Ascending aorta (tissue), 2 donors: ENCODE results near the gene NR2F2. TPM values are rescaled to one million over a fixed set of nuclear protein-coding genes. Genes with fewer than 3 reads are reported as not detected.

Source experiments
- DNase-seq, 2 donors: peaks; one replicate each; pipeline ENCODE4 v3.0.0-alpha.2; 2019; ENCODE audit warnings: low spot score in 2 of 2
- H3K27ac ChIP-seq, 2 donors: fragments of 200-600 bp; sonication (generic); one replicate each; pipeline ENCODE4 v1.5.1; 2016 to 2017; ENCODE audit warnings: mild to moderate bottlenecking in 1 of 2
- H3K27me3 ChIP-seq: fragments of 200-600 bp; sonication (generic); one replicate; pipeline ENCODE4 v1.5.1; 2017
- H3K36me3 ChIP-seq, 2 donors: fragments of 200-600 bp; sonication (generic); one replicate each; pipeline ENCODE4 v1.5.1; 2016
- H3K4me1 ChIP-seq, 2 donors: fragments of 200-600 bp; sonication (generic); one replicate each; pipeline ENCODE4 v1.5.1; 2016 to 2017; ENCODE audit warnings: mild to moderate bottlenecking in 1 of 2
- H3K4me3 ChIP-seq, 2 donors: fragments of 200-600 bp; sonication (generic); one replicate each; pipeline ENCODE4 v1.5.1; 2016 to 2017; ENCODE audit warnings: mild to moderate bottlenecking in 1 of 2
- H3K9me3 ChIP-seq, 2 donors: fragments of 200-600 bp; sonication (generic); one replicate each; pipeline ENCODE4 v1.5.1; 2016
- intact Hi-C: fragments of 100-400 bp; cut with DNase I; formaldehyde crosslinking; loops from one replicate; pipeline ENCODE4 v1.15.1; 2023
- total RNA-seq: library from RNA; depleted of rRNA; stranded (reverse); fragments of >200 nt; gene quantifications from one replicate; pipeline ENCODE4 v1.1.0, GENCODE V29; 2016
- TF ChIP-seq, protein P1 (sequence below), 3 experiments: fragments of 200-600 bp in 2 of 3; fragments of 450-650 bp in 1 of 3; sonication (generic) in 2 of 3; IDR thresholded peaks; one replicate each; pipeline ENCODE4 v1.5.1; 2016 to 2019; ENCODE audit warnings: antibody characterized with exemption in 3 of 3, mild to moderate bottlenecking in 1 of 3, moderate library complexity in 1 of 3

Gene NR2F2
- total RNA-seq, 1 donor from 2014 or later = 126 TPM

DNA sequence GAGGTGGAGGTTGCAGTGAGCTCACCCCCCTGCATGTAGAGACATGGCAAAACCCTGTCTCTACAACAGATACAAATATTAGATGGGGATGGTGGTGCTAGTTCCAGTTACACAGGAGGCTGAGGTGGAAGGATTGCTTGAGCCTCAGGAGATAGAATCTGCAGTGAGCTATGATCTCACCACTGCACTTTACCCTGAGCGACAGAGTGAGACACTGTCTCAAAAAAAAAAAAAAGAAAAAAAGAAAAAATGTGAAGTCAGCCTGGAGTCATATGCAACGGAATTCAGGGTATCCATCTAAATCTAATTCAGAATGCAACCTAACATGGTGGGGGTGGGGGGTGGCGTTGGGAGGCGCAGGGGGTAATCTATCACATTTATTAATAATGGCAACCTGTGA lies 37.1 kb upstream of the NR2F2 start:
- Histone ChIP-seq H3K27ac (no peak overlapping the region), H3K4me3 (no peak overlapping the region), H3K36me3 (no peaks in the 10 kb centered on the region), H3K4me1 (no peaks in the 10 kb centered on the region), H3K27me3 (no peaks in the 10 kb centered on the region), H3K9me3 (peaks cover 0 to 1% of the 10 kb centered on the region in 2 donors)
- DNase-seq = no peak
- TF ChIP-seq, protein P1, sequence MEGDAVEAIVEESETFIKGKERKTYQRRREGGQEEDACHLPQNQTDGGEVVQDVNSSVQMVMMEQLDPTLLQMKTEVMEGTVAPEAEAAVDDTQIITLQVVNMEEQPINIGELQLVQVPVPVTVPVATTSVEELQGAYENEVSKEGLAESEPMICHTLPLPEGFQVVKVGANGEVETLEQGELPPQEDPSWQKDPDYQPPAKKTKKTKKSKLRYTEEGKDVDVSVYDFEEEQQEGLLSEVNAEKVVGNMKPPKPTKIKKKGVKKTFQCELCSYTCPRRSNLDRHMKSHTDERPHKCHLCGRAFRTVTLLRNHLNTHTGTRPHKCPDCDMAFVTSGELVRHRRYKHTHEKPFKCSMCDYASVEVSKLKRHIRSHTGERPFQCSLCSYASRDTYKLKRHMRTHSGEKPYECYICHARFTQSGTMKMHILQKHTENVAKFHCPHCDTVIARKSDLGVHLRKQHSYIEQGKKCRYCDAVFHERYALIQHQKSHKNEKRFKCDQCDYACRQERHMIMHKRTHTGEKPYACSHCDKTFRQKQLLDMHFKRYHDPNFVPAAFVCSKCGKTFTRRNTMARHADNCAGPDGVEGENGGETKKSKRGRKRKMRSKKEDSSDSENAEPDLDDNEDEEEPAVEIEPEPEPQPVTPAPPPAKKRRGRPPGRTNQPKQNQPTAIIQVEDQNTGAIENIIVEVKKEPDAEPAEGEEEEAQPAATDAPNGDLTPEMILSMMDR (IDR thresholded peaks at IDR 0.05) = no peak
- intact Hi-C loops = no loop called here

DNA sequence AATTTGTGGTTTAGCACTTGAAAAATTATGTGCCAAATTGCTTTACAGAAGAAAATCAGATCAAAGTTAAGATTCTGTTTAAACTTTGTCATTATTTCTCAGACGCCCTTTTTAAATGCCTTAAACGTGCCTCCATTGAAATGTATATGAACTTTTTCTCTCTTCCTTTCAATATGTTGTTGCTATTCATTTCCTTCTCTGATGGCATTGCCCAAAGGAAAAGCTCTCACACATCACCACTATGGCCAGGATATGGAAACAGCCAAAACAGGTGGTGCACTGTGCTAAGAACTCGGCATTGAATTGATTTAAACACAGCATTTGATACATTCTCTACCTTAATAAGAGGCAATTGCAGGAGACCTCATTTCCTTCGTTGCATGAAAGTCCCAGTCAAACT lies 35.7 kb upstream of the NR2F2 start:
- TF ChIP-seq, protein P1 (IDR thresholded peaks at IDR 0.05) = no peak

DNA sequence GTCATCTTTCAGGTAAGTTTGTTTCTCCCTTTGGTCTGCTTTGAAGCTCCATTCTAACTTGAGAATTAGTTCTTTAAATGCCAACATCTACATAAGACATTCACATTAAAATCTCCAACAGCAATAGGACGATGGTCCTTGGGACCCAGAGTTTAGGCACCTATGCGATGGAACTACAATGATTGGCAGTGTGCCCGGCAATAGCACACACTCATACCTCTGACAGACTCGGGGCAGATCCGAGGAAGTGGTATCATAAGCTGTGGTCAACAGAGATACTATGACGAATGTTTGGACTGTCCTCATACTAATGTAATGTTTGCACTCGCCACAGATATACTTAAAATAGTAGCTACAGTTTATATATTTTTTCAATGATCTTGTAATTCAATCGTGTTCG lies 34.2 kb upstream of the NR2F2 start:
- Histone ChIP-seq H3K9me3 (peaks cover 4 to 6% of the 10 kb centered on the region in 2 donors), H3K4me3 (no peak overlapping the region), H3K27me3 (no peaks in the 10 kb centered on the region), H3K27ac (no peak overlapping the region), H3K4me1 (no peaks in the 10 kb centered on the region), H3K36me3 (no peaks in the 10 kb centered on the region)
- intact Hi-C loops = no loop called here
- TF ChIP-seq, protein P1 (IDR thresholded peaks at IDR 0.05) = no peak
- no peak for DNase-seq

More for the DNA sequence above, 35.7 kb upstream of the NR2F2 start:
- Histone ChIP-seq H3K4me1 (no peaks in the 10 kb centered on the region), H3K9me3 (peaks cover 4 to 6% of the 10 kb centered on the region in 2 donors), H3K27me3 (no peaks in the 10 kb centered on the region), H3K27ac (no peak overlapping the region), H3K4me3 (no peak overlapping the region), H3K36me3 (no peaks in the 10 kb centered on the region)
- intact Hi-C loops = no loop called here
- DNase-seq = no peak

DNA sequence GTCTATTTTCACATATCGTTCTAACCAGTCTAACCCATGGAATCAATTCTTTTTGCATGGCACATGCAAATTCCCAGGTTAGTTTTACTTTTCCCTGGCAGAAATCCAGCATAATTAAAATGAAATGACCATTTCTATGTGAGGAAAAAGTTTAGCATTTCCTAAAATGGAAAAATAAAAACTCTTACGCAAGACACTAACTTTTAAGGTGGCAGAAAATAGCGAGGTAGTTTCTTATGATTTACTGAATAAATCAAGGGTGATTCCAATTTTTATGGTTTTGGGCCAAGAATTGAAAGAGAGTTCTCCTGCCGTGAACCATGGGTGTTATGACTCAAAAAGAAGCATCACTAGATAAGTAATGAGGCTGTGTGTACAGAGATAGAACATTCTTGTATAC lies 32.7 kb upstream of the NR2F2 start:
- Histone ChIP-seq H3K36me3 (no peaks in the 10 kb centered on the region), H3K4me3 (no peak overlapping the region), H3K9me3 (peaks cover 4 to 6% of the 10 kb centered on the region in 2 donors), H3K27me3 (no peaks in the 10 kb centered on the region), H3K4me1 (no peaks in the 10 kb centered on the region), H3K27ac (no peak overlapping the region)
- intact Hi-C loops = no loop called here
- TF ChIP-seq, protein P1 (IDR thresholded peaks at IDR 0.05) = no peak
- no peak for DNase-seq

DNA sequence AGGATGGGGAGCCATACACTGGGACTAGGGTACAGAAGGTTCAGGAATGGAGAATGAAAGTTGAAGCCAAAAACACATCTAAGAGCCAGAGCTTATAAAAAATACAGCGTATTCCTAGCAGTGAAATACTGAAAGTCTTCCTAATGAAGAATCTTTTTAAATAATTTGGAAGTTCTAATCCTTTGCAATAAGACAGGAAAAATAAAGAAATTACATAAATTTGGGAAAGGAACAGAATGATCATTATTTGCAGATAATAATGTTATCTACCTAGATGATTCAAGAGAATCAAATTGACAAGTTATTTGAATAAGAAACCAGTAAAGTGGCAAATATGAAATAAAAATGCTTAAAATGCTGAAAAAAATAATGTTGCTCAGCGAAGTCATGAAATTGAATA lies 32.3 kb upstream of the NR2F2 start:
- TF ChIP-seq, protein P1 (IDR thresholded peaks at IDR 0.05) = no peak
- no peaks in the 10 kb centered on the region for H3K4me1 ChIP-seq
- no peaks in the 10 kb centered on the region for H3K27me3 ChIP-seq
- DNase-seq = no peak
- H3K27ac ChIP-seq = no peak overlapping the region
- no peaks in the 10 kb centered on the region for H3K36me3 ChIP-seq
- no peak overlapping the region for H3K4me3 ChIP-seq
- peaks cover 4 to 6% of the 10 kb centered on the region in 2 donors for H3K9me3 ChIP-seq
- intact Hi-C loops = no loop called here

DNA sequence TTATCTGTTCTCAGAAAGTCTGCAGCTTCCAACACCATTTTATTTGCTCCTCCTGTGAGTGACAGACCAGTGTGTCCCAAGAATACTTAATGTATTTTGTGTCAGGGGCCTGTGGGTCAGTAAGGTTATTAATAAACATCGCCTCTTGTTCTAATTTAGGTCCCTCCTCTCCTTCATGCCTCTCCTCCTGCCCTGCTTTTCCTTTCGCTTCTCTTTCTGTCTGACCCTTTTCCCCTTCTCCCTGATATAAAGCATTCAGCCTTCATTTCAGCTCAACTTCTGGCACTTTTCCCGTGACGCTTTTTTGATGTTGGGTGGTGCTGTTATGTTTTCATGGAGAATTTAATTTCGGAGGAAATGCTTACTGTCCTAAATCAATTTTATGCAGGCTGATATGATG lies 29.7 kb upstream of the NR2F2 start:
- TF ChIP-seq, protein P1 (IDR thresholded peaks at IDR 0.05) = no peak
- no peaks in the 10 kb centered on the region for H3K27me3 ChIP-seq
- H3K4me1 ChIP-seq = no peaks in the 10 kb centered on the region
- H3K27ac ChIP-seq = no peak overlapping the region
- H3K36me3 ChIP-seq = no peaks in the 10 kb centered on the region
- no peak overlapping the region for H3K4me3 ChIP-seq
- peaks cover 4 to 6% of the 10 kb centered on the region in 2 donors for H3K9me3 ChIP-seq
- DNase-seq = no peak
- intact Hi-C loops = no loop called here
